Trophoblast cell (in vitro differentiated cells and primary cell): ENCODE results near the gene LASP1.

ENCODE experiments used
- DNase-seq, 2 donors: peaks; one replicate each; pipeline ENCODE4 v3.0.0-alpha.2; 2016
- H2AFZ ChIP-seq: 2 replicates; pipeline ENCODE4 v1.6.1; 2013; ENCODE audit warnings: low read length, moderate library complexity, mild to moderate bottlenecking; ENCODE audit not compliant: insufficient read depth, poor library complexity
- H2AK5ac ChIP-seq: 2 replicates; pipeline ENCODE4 v1.6.1; 2013; ENCODE audit warnings: mild to moderate bottlenecking, low read length
- H2BK120ac ChIP-seq: 2 replicates; pipeline ENCODE4 v1.6.1; 2013; ENCODE audit warnings: low read length, mild to moderate bottlenecking, moderate library complexity; ENCODE audit not compliant: insufficient read depth, poor library complexity
- H2BK12ac ChIP-seq: 2 replicates; pipeline ENCODE4 v1.6.1; 2013; ENCODE audit warnings: mild to moderate bottlenecking, low read length, moderate library complexity
- H2BK5ac ChIP-seq: 2 replicates; pipeline ENCODE4 v1.6.1; 2013; ENCODE audit warnings: low read length, low read depth, moderate library complexity, mild to moderate bottlenecking; ENCODE audit not compliant: poor library complexity
- H3K14ac ChIP-seq: 2 replicates; pipeline ENCODE4 v1.6.1; 2013; ENCODE audit warnings: mild to moderate bottlenecking, low read length
- H3K18ac ChIP-seq: 2 replicates; pipeline ENCODE4 v1.6.1; 2013; ENCODE audit warnings: mild to moderate bottlenecking, low read length
- H3K23ac ChIP-seq: 2 replicates; pipeline ENCODE4 v1.6.1; 2013; ENCODE audit warnings: low read length
- H3K27ac ChIP-seq: 2 replicates; pipeline ENCODE4 v1.5.1; 2013; ENCODE audit warnings: low read depth, mild to moderate bottlenecking, inconsistent platforms, low read length, moderate library complexity
- H3K27me3 ChIP-seq: 2 replicates; pipeline ENCODE4 v1.6.1; 2013; ENCODE audit warnings: inconsistent platforms, mild to moderate bottlenecking, low read length, moderate library complexity; ENCODE audit not compliant: insufficient read depth
- H3K36me3 ChIP-seq, 2 experiments: 1 replicate in 1 of 2; 2 replicates in 1 of 2; pipeline ENCODE4 v1.6.1; 2013; ENCODE audit warnings: low read length in 2 of 2, mild to moderate bottlenecking in 2 of 2, moderate library complexity in 1 of 2; ENCODE audit not compliant: insufficient read depth in 2 of 2, control insufficient read depth in 1 of 2
- H3K4ac ChIP-seq: 2 replicates; pipeline ENCODE4 v1.6.1; 2013; ENCODE audit warnings: low read depth, mild to moderate bottlenecking, low read length, moderate library complexity
- H3K4me1 ChIP-seq, 2 experiments: 1 replicate in 1 of 2; 2 replicates in 1 of 2; pipeline ENCODE4 v1.6.1; 2013; ENCODE audit warnings: low read length in 2 of 2, mild to moderate bottlenecking in 2 of 2, moderate library complexity in 1 of 2; ENCODE audit not compliant: insufficient read depth in 2 of 2, control insufficient read depth in 1 of 2
- H3K4me2 ChIP-seq: 2 replicates; pipeline ENCODE4 v1.6.1; 2013; ENCODE audit warnings: inconsistent platforms, mild to moderate bottlenecking, low read length, moderate library complexity
- H3K4me3 ChIP-seq: 2 replicates; pipeline ENCODE4 v1.5.1; 2013; ENCODE audit warnings: mild to moderate bottlenecking, low read depth, low read length, inconsistent platforms
- H3K79me1 ChIP-seq: one replicate; pipeline ENCODE4 v1.6.1; 2013; ENCODE audit warnings: low read length
- H3K79me2 ChIP-seq: 2 replicates; pipeline ENCODE4 v1.6.1; 2013; ENCODE audit warnings: low read length, mild to moderate bottlenecking; ENCODE audit not compliant: control insufficient read depth, insufficient read depth, poor library complexity
- H3K9ac ChIP-seq: 2 replicates; pipeline ENCODE4 v1.6.1; 2013; ENCODE audit warnings: mild to moderate bottlenecking, low read length
- H3K9me3 ChIP-seq: 2 replicates; pipeline ENCODE4 v1.6.1; 2013; ENCODE audit warnings: low read depth, mild to moderate bottlenecking, control low read depth, inconsistent platforms, low read length; ENCODE audit not compliant: insufficient read depth
- H4K12ac ChIP-seq: 2 replicates; pipeline ENCODE4 v1.6.1; 2013; ENCODE audit warnings: low read depth, mild to moderate bottlenecking, low read length, moderate library complexity
- H4K8ac ChIP-seq: 2 replicates; pipeline ENCODE4 v1.6.1; 2013; ENCODE audit warnings: low read depth, mild to moderate bottlenecking, low read length, moderate library complexity
- H4K91ac ChIP-seq: one replicate; pipeline ENCODE4 v1.6.1; 2013; ENCODE audit warnings: low read depth, mild to moderate bottlenecking, low read length, moderate library complexity
- WGBS: extraction: QIAGEN DNeasy Blood & Tissue Kit; methylation state at CpG from one replicate; pipeline ENCODE4 v1.1.7; 2013; ENCODE audit warnings: missing lambda C conversion rate; ENCODE audit not compliant: insufficient read length, insufficient coverage; ENCODE audit errors: extremely low coverage; 5-methylcytosine and 5-hydroxymethylcytosine counted together

The LASP1 gene

GRCh38 chr17:38877130-38877851, 7.4 kb downstream of the LASP1 start:
- peaks cover 28 to 38% of the 10 kb centered on the region in 2 experiments for H3K36me3 ChIP-seq
- no peak for DNase-seq
- no peak overlapping the region for H4K91ac ChIP-seq
- peak overlapping the region; percentile 56 for H3K4ac ChIP-seq
- H3K79me1 ChIP-seq = peaks cover 18% of the 10 kb centered on the region
- peak overlapping the region; percentile 62 for H3K18ac ChIP-seq
- H3K23ac ChIP-seq = no peak overlapping the region
- H3K4me3 ChIP-seq = no peak overlapping the region
- no peak overlapping the region for H3K9ac ChIP-seq
- H3K14ac ChIP-seq = no peak overlapping the region
- peaks cover 2% of the 10 kb centered on the region for H3K9me3 ChIP-seq
- H4K8ac ChIP-seq = no peak overlapping the region
- no peaks in the 10 kb centered on the region for H3K27me3 ChIP-seq
- H2AK5ac ChIP-seq = peak overlapping the region; percentile 54
- no peak overlapping the region for H2BK5ac ChIP-seq
- H2AFZ ChIP-seq = peak overlapping the region; percentile 12
- no peak overlapping the region for H2BK120ac ChIP-seq
- no peak overlapping the region for H4K12ac ChIP-seq
- H3K79me2 ChIP-seq = peaks cover 38% of the 10 kb centered on the region
- WGBS = no CpG with 5 or more reads among the region's 7 CpGs
- peak overlapping the region; percentile 42 for H2BK12ac ChIP-seq
- H3K4me2 ChIP-seq = no peak overlapping the region
- no peak overlapping the region for H3K27ac ChIP-seq
- H3K4me1 ChIP-seq = peaks cover 57 to 65% of the 10 kb centered on the region in 2 experiments

GRCh38 chr17:38879878-38880665, 10.2 kb downstream of the LASP1 start:
- Histone ChIP-seq H4K8ac (peak overlapping the region; percentile 33), H2BK120ac (peak overlapping the region; percentile 87)
- no peak for DNase-seq

GRCh38 chr17:38881600-38882191, 11.8 kb downstream of the LASP1 start:
- no peak overlapping the region for H4K8ac ChIP-seq
- no peak overlapping the region for H4K12ac ChIP-seq
- H2AFZ ChIP-seq = no peak overlapping the region
- peak overlapping the region; percentile 38 for H2BK12ac ChIP-seq
- H3K4me3 ChIP-seq = no peak overlapping the region
- H3K27ac ChIP-seq = no peak overlapping the region
- peak overlapping the region; percentile 86 for H3K4ac ChIP-seq
- no peak overlapping the region for H3K9ac ChIP-seq
- peak overlapping the region; percentile 47 for H3K18ac ChIP-seq
- no peak overlapping the region for H3K23ac ChIP-seq
- peaks cover 48 to 50% of the 10 kb centered on the region in 2 experiments for H3K4me1 ChIP-seq
- H3K79me2 ChIP-seq = peaks cover 30% of the 10 kb centered on the region
- no peaks in the 10 kb centered on the region for H3K27me3 ChIP-seq
- peak overlapping the region; percentile 67 for H2AK5ac ChIP-seq
- no peak for DNase-seq
- no peak overlapping the region for H3K14ac ChIP-seq
- peaks cover 45 to 52% of the 10 kb centered on the region in 2 experiments for H3K36me3 ChIP-seq
- H3K4me2 ChIP-seq = no peak overlapping the region
- H3K79me1 ChIP-seq = peaks cover 11% of the 10 kb centered on the region
- no peak overlapping the region for H2BK5ac ChIP-seq
- H4K91ac ChIP-seq = no peak overlapping the region
- no peak overlapping the region for H2BK120ac ChIP-seq
- H3K9me3 ChIP-seq = peaks cover 3% of the 10 kb centered on the region
- WGBS = no CpG with 5 or more reads among the region's 8 CpGs

More at GRCh38 chr17:38879878-38880665, 10.2 kb downstream of the LASP1 start:
- H4K12ac ChIP-seq = no peak overlapping the region
- H3K4me2 ChIP-seq = peak overlapping the region; percentile 41
- peaks cover 27% of the 10 kb centered on the region for H3K79me2 ChIP-seq
- H3K4me3 ChIP-seq = no peak overlapping the region
- peak overlapping the region; percentile 58 for H2BK12ac ChIP-seq
- H2BK5ac ChIP-seq = peak overlapping the region; percentile 81
- peaks cover 34 to 42% of the 10 kb centered on the region in 2 experiments for H3K36me3 ChIP-seq
- peak overlapping the region; percentile 71 for H4K91ac ChIP-seq
- H2AFZ ChIP-seq = peak overlapping the region; percentile 27
- peaks cover 3% of the 10 kb centered on the region for H3K9me3 ChIP-seq
- H3K4ac ChIP-seq = peak overlapping the region; percentile 73
- H3K23ac ChIP-seq = no peak overlapping the region
- peaks cover 15% of the 10 kb centered on the region for H3K79me1 ChIP-seq
- H3K4me1 ChIP-seq = peaks cover 52 to 54% of the 10 kb centered on the region in 2 experiments
- no peaks in the 10 kb centered on the region for H3K27me3 ChIP-seq
- H3K27ac ChIP-seq = peak overlapping the region; percentile 79
- no peak overlapping the region for H3K9ac ChIP-seq
- peak overlapping the region; percentile 71 for H3K14ac ChIP-seq
- no CpG with 5 or more reads among the region's 6 CpGs for WGBS
- H2AK5ac ChIP-seq = peak overlapping the region; percentile 77
- H3K18ac ChIP-seq = peak overlapping the region; percentile 49

GRCh38 chr17:38882870-38883269, 13.0 kb downstream of the LASP1 start:
- Histone ChIP-seq H2BK5ac (no peak overlapping the region), H4K12ac (no peak overlapping the region), H3K4me3 (no peak overlapping the region), H3K36me3 (peaks cover 50 to 55% of the 10 kb centered on the region in 2 experiments), H3K4me1 (peaks cover 37 to 40% of the 10 kb centered on the region in 2 experiments), H3K27me3 (no peaks in the 10 kb centered on the region), H3K9ac (no peak overlapping the region), H3K4me2 (no peak overlapping the region), H3K4ac (peak overlapping the region; percentile 41), H2AFZ (no peak overlapping the region), H2BK120ac (no peak overlapping the region), H2BK12ac (no peak overlapping the region), H3K79me2 (peaks cover 26% of the 10 kb centered on the region), H3K9me3 (peaks cover 3% of the 10 kb centered on the region), H2AK5ac (no peak overlapping the region), H4K8ac (no peak overlapping the region), H3K14ac (no peak overlapping the region), H3K79me1 (peaks cover 10% of the 10 kb centered on the region), H3K23ac (no peak overlapping the region), H4K91ac (no peak overlapping the region), H3K18ac (no peak overlapping the region), H3K27ac (no peak overlapping the region)
- no CpG with 5 or more reads among the region's 2 CpGs for WGBS
- DNase-seq = no peak
